CD1c-positive myeloid dendritic cell (primary cell): ENCODE data around the gene CAMSAP1.

ENCODE experiments used
- DNase-seq: peaks from one replicate; pipeline ENCODE4 v3.0.0-alpha.2; 2016; ENCODE audit errors: extremely low spot score

The CAMSAP1 gene

DNA sequence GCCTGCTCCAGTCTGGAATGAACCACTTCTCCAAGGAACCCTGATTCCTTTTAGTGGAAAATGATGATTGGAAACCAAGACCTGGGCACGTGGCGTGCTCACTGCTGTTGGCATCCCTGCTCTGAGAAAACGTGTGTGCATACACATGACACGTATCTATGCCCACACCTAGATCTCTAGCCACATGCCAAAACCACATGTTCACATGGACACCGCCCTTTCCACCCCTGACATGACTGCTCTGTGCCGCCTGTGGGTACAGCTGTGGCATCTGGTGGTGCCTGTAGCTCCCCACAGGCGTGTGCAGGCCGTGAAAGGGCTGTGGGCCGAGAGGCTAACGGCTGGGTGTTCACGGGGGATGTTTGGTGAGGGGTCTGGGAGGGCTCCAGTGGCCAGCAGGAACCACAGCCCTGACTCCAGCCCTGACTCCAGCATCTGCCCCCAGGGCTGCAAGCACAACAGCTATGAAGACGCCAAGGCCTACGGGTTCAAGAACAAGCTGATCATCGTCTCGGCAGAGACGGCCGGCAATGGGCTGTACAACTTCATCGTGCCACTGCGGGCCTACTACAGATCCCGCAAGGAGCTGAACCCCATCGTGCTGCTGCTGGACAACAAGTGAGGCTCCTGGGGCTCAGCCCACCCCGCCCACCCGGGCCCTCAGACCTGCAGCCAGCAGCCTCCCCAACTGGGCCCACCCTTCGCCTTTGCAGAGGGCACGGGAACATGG, 130.3 kb downstream of the CAMSAP1 start:
- DNase-seq = no peak

DNA sequence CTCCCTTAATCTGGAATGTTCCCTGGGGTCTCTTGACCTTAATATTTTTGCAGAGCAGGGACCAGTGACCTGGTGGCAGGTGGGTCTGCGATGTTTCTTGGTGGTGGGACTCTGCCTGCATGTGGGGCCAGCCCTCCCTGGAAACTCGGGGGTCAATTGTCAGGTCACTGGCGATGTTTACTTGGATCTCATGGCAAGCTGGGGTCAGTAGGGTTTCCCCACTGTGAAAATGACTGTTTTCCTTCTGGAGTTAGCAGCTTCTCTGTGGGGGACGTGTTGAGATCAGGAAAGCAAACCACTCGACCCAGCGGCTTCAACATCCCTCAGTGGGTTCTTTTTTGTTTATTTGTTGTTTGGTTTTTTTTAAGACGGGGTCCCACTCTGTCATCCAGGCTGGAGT, 131.4 kb downstream of the CAMSAP1 start:
- DNase-seq = no peak

DNA sequence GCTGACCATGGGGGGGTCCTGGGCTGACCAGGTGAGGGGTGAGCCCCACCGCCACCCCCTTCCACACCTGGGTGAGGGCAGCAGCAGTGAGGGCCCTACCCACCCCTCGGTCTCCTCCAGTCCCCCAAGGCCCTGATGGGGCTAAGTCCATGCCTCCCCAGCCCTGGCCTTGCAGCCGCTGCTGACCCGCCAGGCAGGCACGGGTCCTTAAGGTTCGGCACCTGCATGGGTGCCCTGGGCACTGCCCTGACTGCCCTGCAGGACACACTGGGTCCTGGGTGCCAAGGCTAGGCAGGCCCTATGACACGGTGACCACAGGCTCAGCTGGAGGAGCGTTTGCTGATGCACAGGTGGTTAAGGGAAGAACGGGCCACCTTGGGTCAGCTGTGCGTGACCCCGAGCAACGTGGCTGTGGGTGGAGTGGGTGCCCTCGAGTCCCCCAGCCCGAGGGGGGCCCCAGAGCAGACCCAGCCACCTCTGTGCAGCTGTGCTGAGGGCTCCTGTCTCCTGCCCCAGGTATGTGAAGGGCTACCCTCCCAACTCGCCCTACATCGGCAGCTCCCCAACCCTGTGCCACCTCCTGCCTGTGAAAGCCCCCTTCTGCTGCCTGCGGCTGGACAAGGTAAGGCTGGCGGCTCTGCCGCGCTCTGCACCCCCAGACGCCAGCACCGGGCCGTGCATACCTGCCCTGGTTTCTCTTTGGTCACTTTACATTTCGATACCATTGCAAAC, 132.4 kb downstream of the CAMSAP1 start:
- DNase-seq = no peak

DNA sequence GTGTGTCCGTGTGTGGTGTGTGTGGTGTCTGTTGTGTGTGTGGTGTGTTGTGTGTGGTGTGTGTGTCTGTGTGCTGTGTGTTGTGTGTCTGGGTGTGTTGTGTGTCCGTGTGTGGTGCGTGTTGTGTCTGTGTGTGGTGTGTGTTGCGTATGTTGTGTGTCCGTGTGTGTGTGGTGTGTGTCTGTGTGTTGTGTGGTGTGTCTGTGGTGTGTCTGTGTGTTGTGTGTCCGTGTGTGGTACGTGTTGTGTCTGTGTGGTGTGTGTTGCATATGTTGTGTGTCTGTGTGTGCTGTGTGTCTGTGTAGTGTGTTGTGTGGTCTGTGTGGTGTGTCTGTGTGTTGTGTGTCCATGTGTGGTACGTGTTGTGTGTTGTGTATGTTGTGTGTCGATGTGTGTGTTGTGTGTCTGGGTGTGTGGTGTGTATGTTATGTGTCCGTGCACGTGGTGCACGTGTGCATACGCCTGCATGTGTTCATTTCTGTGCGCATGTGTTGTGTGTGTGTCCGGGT, 133.1 kb downstream of the CAMSAP1 start:
- DNase-seq = no peak

DNA sequence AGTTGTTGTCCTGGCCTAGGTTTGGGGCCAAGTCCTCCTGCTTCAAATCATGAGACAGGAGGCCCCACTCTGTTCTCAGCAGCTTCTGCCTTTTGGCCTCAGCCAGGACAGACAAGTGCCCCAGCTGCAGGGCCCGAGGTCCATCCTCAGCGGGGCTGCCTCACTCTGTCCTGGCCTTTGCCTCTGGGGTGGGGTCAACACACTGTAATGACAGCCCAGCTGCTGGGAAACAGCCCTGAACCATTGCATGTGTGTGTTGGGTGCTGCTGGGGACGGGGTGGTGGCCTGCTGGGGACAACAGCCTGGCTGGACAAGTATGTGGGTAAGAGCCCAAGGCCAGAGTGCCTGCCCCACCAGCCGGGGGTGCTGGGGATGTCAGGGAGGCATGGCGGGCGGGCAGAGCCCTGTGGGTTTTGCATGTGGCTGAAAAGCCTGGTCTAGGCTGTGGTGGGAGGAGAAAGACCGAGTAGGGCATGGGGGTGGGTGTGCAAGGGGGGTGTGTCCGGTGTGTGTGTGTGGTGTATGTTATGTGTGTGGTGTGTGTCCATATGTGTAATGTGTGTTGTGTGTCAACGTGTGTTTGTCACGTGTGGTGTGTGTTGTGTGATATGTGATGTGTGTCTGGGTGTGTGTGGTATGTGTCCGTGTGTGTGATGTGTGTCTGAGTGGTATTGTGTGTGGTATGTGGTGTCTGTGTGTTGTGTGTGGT, 133.7 kb downstream of the CAMSAP1 start:
- no peak for DNase-seq

DNA sequence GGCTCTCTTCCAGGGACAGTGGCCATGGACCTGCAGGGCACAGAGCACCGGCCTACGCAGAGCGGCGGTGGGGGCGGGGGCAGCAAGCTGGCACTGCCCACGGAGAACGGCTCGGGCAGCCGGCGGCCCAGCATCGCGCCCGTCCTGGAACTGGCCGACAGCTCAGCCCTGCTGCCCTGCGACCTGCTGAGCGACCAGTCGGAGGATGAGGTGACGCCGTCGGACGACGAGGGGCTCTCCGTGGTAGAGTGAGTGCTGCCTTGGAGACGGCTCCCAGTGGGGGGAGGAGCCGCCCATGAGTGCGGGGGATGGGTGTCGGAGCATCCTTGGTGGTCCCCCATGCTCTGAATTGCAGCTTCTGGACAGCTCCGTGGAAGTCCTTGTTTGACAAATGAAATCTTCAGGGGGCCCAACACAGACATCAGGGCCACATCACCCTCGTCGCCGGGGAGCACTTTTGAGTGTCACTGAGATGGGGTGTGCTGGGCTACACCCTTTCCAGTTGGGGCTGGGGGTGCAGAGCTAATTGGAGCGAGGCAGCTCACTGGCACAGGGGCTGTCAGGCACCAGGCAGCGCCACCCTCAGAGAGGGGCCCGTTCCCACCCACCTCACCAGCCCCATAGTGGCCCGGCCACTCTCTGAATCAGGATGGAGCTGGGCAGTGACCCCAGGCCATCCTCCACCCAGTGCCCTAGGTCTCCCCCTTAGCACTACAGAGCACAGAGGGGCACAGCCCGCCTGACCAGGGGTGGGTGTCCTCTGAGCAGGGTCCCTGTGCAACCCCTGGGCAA, 134.4 kb downstream of the CAMSAP1 start:
- no peak for DNase-seq

DNA sequence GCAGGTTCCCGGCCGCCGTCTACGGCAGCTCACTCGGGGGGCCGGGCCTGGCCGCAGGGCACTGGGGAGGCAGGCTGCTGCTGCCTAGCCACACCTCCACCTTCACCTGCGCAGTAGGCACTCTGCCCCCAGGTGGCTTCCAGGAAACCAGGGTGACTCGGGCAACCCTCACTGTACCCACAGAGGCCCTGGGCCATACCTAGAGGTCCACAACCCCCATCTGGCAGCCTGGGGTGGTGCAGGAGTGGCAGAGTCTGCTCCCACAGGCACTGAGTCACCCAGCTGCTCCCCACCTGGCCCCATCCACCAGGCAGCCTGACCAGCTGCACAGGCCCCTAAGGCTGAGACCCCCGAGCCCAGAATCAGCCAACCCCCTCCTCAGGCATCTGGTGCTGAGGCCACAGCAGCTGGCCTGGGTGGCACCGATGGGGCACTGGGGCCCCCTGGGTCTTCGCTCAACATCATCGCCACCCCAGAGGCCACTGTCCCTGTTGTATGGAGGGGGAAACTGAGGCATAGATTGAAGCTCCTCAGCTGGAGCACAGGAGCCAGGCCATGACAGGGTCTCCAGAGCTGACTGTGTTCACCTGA, 135.2 kb downstream of the CAMSAP1 start:
- no peak for DNase-seq

DNA sequence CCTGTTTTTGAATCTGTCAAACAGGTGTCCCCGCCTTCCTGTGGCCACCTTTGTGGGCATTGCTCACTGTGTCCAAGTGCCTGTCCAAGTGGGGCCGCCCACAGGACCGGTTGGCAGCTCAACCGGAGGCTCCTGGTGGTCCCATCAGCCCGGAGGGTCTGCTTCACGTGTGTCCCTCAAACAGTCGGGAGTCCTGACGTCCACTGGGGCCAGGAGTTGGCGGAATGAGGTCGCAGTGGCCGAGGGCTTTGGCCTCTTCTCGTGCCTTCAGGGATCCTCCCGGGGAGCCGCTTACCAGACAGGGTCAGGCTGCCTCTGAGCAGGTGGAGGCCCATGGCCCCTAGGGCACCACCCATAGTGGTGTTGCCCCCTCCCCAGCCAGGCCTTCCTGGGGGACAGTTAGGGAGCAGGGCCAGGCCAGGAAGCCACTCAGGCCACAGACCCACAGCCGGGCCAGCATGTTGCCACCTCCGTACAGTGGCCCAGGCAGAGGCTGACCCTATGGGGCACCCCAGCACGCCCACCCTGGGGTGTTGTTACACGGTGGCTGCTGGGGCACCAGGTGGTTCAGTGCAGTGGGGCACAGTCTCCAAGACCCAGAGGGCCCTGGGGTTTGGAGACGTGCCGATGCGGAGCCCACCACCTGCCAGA, 135.8 kb downstream of the CAMSAP1 start:
- DNase-seq = no peak

DNA sequence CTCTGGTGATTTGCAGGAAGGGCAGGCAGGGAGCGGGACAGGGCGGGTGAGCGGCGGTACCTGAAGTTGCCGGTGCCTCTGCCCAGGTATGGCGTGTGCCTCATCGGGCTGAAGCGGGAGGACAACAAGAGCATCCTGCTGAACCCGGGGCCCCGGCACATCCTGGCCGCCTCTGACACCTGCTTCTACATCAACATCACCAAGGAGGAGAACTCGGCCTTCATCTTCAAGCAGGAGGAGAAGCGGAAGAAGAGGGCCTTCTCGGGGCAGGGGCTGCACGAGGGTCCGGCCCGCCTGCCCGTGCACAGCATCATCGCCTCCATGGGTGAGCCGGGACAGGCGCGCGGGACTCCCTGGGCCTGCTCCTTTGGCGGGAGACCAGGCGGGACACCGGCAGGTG, 136.6 kb downstream of the CAMSAP1 start:
- DNase-seq = no peak

DNA sequence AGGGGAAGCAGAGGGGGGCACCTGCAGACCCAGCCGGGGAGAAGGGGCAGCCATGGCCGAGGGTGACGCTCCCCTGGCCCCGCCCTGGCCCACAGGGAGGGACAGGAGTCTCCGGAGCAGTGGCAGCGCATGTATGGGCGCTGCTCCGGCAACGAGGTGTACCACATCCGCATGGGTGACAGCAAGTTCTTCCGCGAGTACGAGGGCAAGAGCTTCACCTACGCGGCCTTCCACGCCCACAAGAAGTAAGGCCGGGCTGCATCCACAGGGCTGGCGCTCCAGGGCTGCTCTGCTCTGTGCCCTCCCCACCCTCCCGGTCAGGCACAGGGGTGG, 137.2 kb downstream of the CAMSAP1 start:
- DNase-seq = no peak

DNA sequence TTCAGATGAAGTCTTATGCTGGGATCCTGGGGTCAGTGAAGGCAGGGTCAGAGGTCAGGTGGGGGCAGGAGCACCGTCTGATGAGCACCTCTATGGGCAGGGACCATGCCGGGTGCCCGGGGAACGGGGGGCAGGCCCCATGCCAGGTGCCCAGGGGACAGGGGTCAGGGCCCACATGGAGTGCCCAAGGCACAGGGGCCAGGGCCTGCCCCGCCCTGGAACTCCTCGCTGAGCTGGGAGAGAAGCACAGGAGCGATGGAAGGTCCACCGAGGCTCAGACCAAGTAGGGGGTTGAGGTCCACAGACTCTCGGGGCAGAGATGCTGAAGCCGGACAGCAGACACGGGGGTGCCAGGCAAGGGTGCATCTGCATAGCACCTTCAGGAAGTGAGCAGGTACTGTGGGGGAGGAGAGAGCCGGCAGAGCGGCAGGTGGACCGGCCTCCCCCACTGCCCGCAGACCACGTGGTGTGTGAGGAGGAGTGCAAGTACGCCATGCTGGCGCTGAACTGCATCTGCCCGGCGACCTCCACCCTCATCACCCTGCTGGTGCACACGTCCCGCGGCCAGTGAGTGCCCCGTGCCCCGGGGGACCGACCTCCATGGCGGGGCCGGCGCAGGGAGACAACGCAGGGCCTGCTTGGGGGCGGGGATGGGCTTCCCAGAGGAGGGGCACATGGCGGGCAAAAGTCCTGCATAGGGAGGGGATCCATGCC, 137.7 kb downstream of the CAMSAP1 start:
- DNase-seq = no peak

DNA sequence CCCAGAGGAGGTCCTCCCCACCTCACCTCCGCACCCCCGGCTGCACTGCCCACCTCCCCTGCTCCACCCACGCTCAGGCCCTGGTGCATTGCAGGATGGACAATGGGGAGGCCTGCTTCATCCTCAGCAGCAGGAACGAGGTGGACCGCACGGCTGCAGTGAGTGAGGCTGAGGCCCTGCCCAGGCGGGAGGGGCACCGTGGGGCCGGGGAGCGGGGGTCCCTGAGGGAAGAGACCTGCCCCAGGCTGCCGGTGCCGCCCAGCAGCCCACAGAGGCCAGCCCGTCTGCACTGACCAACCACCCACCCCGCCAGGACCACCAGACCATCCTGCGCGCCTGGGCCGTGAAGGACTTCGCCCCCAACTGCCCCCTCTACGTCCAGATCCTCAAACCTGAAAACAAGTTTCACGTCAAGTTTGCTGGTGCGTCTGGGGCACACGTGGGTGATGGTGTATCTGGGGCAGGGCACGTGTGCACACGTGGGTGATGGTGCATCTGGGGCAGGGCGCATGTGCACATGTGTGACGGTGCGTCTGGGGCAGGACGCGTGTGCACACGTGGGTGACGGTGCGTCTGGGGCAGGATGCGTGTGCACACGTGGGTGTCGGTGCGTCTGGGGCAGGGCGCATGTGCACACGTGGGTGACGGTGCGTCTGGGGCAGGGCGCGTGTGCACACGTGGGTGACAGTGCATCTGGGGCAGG, 138.7 kb downstream of the CAMSAP1 start:
- no peak for DNase-seq

DNA sequence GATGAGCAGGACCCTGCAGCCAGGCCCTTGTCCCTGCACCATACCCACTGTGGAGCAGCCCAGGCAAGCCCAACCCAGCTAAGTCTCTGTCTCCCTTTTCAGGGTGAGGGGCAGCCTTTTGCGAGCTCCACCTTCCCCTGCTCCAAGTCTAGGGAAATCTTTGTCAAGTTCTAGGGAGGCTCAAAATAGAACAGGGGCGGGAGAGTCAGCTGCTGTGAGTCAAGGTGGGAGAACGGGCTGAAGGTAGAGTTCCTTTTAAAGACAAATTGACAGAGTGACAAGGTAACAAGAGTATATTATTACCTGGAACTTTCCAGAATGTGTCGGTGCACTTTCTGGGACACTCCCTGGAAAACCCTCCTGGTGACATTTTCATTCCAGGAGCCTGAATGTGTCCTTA, 140.6 kb downstream of the CAMSAP1 start:
- DNase-seq = no peak

DNA sequence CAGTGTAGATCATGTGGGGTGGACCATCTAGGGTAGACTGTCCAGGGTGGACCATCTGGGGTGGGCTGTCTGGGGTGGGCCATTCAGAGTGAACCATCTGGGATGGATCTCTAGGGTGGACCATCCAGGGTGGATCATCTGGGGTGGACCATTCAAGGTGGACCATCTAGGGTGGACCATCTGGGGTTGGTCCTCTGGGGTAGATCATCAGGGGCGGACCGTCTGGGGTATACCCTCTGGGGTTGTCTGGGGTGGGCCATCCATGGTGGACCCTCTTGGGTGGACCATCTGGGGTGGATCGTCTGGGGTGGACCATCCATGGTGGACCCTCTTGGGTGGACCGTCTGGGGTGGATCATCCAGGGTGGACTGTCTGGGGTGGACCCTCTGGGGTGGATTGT, 141.1 kb downstream of the CAMSAP1 start:
- no peak for DNase-seq

DNA sequence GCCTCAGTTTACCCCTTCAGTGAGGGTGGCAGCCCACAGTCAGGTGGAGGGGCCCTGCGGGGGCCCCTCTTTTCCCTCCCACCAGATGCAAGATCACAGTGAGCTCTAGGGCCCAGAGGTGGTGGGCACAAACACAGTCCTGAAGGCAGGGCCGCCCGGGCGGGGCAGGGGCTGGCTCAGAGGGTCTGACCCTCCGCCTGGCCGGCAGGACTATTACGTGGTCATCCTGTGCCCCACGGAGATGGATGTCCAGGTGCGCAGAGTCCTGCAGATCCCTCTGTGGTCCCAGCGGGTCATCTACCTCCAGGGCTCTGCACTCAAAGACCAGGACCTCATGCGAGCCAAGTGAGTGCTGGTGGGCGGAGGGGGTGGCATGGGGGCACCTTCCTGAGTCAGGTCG, 141.9 kb downstream of the CAMSAP1 start:
- no peak for DNase-seq

DNA sequence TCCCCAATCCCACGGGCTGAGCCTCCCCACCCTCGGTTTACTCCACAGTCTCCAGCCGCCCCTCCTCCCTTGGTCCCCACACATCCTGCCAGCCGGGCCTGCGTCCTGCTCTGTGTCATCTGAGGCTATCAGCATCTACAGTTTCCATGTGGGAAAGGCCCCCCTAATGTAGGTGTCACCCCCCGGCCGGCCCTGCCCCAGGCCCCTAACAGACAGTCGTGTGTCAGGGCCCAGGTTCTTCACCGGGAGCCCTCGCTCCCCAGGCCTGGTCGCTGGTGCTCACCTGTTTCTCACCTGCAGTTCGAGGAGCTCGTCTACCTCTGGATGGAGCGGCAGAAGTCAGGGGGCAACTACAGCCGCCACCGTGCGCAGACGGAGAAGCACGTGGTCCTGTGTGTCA, 142.6 kb downstream of the CAMSAP1 start:
- no peak for DNase-seq

DNA sequence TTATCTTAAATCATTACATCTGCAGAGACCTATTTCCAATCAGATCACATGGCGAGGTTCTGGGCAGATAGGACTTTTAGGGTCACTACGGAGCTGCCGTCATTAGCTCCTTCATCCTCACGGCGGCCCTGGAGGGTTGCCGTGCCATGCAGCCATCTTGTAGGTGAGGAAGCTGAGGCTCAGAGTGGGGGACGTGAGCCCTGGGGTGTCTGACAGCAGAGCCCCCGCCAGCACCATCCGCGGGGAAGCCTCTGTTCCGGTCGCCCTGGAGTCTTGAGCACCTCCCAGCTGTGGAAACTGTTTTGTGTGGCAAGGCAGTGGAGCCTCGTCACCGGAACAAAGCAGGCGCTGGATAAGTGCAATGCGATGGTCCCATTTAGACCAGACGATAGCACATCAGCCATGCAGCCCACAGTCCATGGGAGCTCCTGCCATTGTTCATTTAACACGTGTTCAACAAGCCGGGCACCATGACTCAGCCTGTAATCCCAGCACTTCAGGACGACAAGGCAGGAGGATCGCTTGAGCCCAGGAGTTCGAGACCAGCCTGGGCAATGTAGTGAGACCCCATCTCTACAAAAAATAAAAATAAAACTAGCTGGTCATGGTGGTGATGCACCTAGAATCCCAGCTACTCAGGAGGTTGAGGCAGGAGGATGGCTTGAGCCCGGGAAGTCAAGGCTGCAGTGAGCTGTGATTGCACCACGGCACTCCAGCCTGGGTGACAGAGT, 143.5 kb downstream of the CAMSAP1 start:
- DNase-seq = no peak

DNA sequence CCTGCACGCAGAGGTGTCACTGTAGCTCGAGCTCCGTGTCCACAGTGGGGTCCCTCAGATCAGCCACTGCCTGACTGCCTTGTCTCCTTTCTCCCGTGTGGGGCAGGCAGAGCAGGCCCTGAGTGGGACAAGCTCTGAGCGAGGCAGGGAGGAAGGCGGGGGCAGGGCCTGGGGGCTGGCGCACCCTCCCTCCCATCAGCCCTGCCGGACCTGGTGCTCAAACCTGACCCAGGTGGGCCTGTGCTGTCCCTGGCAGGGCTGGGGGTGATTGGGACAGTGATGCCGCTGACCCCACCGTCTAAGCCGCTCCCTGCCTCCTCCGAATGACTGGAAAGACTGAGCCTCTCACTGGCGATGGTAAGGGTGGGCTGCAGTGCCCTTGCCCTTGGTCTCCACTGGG, 144.4 kb downstream of the CAMSAP1 start:
- DNase-seq = no peak

DNA sequence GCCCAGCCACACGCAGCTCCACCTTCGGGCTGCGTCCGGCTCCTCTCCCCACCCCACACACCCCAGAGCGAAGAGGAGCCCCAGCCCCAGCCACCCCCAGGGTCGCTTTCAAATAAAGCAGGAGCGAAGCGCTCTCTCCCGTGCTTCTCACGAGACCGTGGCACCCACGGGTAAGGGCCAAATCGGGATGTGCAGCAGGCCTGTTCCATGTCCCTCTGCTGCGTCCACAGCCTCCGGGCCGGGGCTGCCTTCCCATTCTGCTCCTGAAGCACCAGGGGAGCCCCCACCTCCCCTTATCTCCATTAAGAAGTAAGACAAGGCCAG, 145.5 kb downstream of the CAMSAP1 start:
- DNase-seq = no peak
